Mammary epithelial cell (primary cell): Measurements from ENCODE around the gene PCGF1.

Experiments
- EZH2 ChIP-seq: IDR thresholded peaks from 2 replicates; pipeline ENCODE4 v1.6.1; 2012; ENCODE audit warnings: low read length, inconsistent platforms, borderline replicate concordance
- TF ChIP-seq, protein P1 (sequence below), 2 donors: IDR thresholded peaks in 1 of 2; conservative IDR thresholded peaks in 1 of 2; 2 replicates each; pipeline ENCODE4 v1.5.1; 2011 to 2012; ENCODE audit warnings: inconsistent platforms in 2 of 2, low read length in 2 of 2, mild to moderate bottlenecking in 2 of 2, control low read depth in 1 of 2, low read depth in 1 of 2; ENCODE audit not compliant: insufficient read depth in 1 of 2; ENCODE audit errors: extremely low read depth in 1 of 2

- TF ChIP-seq EZH2: no peak
- TF ChIP-seq, protein P1, sequence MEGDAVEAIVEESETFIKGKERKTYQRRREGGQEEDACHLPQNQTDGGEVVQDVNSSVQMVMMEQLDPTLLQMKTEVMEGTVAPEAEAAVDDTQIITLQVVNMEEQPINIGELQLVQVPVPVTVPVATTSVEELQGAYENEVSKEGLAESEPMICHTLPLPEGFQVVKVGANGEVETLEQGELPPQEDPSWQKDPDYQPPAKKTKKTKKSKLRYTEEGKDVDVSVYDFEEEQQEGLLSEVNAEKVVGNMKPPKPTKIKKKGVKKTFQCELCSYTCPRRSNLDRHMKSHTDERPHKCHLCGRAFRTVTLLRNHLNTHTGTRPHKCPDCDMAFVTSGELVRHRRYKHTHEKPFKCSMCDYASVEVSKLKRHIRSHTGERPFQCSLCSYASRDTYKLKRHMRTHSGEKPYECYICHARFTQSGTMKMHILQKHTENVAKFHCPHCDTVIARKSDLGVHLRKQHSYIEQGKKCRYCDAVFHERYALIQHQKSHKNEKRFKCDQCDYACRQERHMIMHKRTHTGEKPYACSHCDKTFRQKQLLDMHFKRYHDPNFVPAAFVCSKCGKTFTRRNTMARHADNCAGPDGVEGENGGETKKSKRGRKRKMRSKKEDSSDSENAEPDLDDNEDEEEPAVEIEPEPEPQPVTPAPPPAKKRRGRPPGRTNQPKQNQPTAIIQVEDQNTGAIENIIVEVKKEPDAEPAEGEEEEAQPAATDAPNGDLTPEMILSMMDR (conservative IDR thresholded peaks at IDR 0.05 in 1 of 2, IDR thresholded peaks at IDR 0.05 in 1 of 2; ENCODE audit: extremely low read depth in 1 of 2, insufficient read depth in 1 of 2, low read depth in 1 of 2, low read length in 2 of 2): peak; percentile 91 to 94
Measured at GRCh38 chr2:74482801-74483674, 24.5 kb downstream of the PCGF1 start, which contains the start of the genes CCDC142 and TTC31.
